H1 (cell line): ENCODE results near the gene PTPN22. TPM values are rescaled to one million over a fixed set of nuclear protein-coding genes. Genes with fewer than 3 reads are reported as not detected.

Experiments used
- CTCF ChIA-PET: fragments of 300-600 bp; sonication (Branson Sonifier 250); formaldehyde crosslinking; loops from one replicate; lab custom pipeline; 2021; ENCODE audit not compliant: partially characterized antibody; lab: Charles Lee
- POLR2A ChIA-PET: fragments of 300-600 bp; sonication (Branson Sonifier 250); formaldehyde crosslinking; loops from one replicate; lab custom pipeline; 2021; ENCODE audit warnings: inconsistent platforms; ENCODE audit not compliant: partially characterized antibody; lab: Charles Lee
- DNase-seq, 2 experiments: peaks; one replicate each; pipeline versions ENCODE4 v3.0.0 to v3.0.0-alpha.2; 2010 to 2022; ENCODE audit warnings: low spot score in 2 of 2, low read depth in 1 of 2, mixed read lengths in 1 of 2
- FAIRE-seq: peaks from 2 replicates; lab custom pipeline; 2011; peaks lifted over from hg19 to GRCh38; lab: Jason Lieb, UNC
- H2AFZ ChIP-seq: 2 replicates; pipeline ENCODE4 v1.8.1; 2012; ENCODE audit warnings: low read length, inconsistent platforms
- H2AK5ac ChIP-seq: 2 replicates; pipeline ENCODE4 v1.6.1; 2013; ENCODE audit warnings: low read depth, low read length
- H2BK120ac ChIP-seq: replicated peaks from 2 replicates; pipeline ENCODE3; 2013; ENCODE audit warnings: low read depth, low read length, inconsistent platforms
- H2BK12ac ChIP-seq: 2 replicates; pipeline ENCODE4 v1.6.1; 2013; ENCODE audit warnings: low read depth, low read length
- H2BK15ac ChIP-seq: 2 replicates; pipeline ENCODE4 v1.6.1; 2013; ENCODE audit warnings: low read length
- H2BK20ac ChIP-seq: 2 replicates; pipeline ENCODE4 v1.6.1; 2013; ENCODE audit warnings: low read length
- H2BK5ac ChIP-seq: 2 replicates; pipeline ENCODE4 v1.6.1; 2013; ENCODE audit warnings: low read depth, low read length
- H3K14ac ChIP-seq: 2 replicates; pipeline ENCODE4 v1.6.1; 2013; ENCODE audit warnings: inconsistent platforms; ENCODE audit not compliant: insufficient read length
- H3K18ac ChIP-seq: 2 replicates; pipeline ENCODE4 v1.6.1; 2013; ENCODE audit warnings: low read length; ENCODE audit errors: extremely low read depth
- H3K23ac ChIP-seq: 2 replicates; pipeline ENCODE4 v1.6.1; 2013; ENCODE audit warnings: inconsistent platforms; ENCODE audit not compliant: insufficient read length
- H3K23me2 ChIP-seq: 2 replicates; pipeline ENCODE4 v1.6.1; 2013; ENCODE audit warnings: low read depth, low read length
- H3K27ac ChIP-seq: 2 replicates; pipeline ENCODE4 v1.6.1; 2011; ENCODE audit warnings: low read depth, low read length, inconsistent platforms
- H3K27me3 ChIP-seq, 4 experiments: replicated peaks in 1 of 4; 1 replicate in 1 of 4; 2 replicates in 3 of 4; pipeline versions ENCODE4 v1.6.1 to v1.8.1; 2011 to 2013; ENCODE audit warnings: low read length in 3 of 4, mild to moderate bottlenecking in 3 of 4, inconsistent platforms in 2 of 4, mixed read lengths in 2 of 4, moderate library complexity in 1 of 4; ENCODE audit not compliant: control insufficient read depth in 3 of 4, insufficient read depth in 3 of 4; ENCODE audit errors: extremely low read depth in 1 of 4
- H3K36me3 ChIP-seq, 4 experiments: 2 replicates each; pipeline versions ENCODE4 v1.6.1 to v1.8.1; 2011 to 2013; ENCODE audit warnings: mild to moderate bottlenecking in 4 of 4, low read length in 3 of 4, moderate library complexity in 2 of 4, control low read depth in 1 of 4, inconsistent platforms in 1 of 4; ENCODE audit not compliant: insufficient read depth in 4 of 4, control insufficient read depth in 2 of 4
- H3K4ac ChIP-seq: replicated peaks from 2 replicates; pipeline ENCODE3; 2013; ENCODE audit warnings: low read length, low read depth, mixed read lengths, inconsistent platforms; ENCODE audit not compliant: insufficient read length
- H3K4me1 ChIP-seq, 4 experiments: replicated peaks in 1 of 4; 1 replicate in 1 of 4; 2 replicates in 3 of 4; pipeline versions ENCODE4 v1.6.1 to v1.8.1; 2011 to 2013; ENCODE audit warnings: low read length in 3 of 4, inconsistent platforms in 2 of 4, mixed read lengths in 1 of 4; ENCODE audit not compliant: insufficient read depth in 4 of 4, control insufficient read depth in 3 of 4
- H3K4me2 ChIP-seq, 2 experiments: 2 replicates each; pipeline versions ENCODE4 v1.6.1 to v1.8.1; 2011 to 2013; ENCODE audit warnings: low read depth in 2 of 2, low read length in 2 of 2, control low read depth in 1 of 2, inconsistent platforms in 1 of 2, mild to moderate bottlenecking in 1 of 2; ENCODE audit not compliant: insufficient read depth in 1 of 2
- H3K4me3 ChIP-seq, 4 experiments: fragments of 200-600, 300-600 bp in 1 of 4; sonication (generic), shearing (Covaris generic), sonication (Bioruptor Twin) in 1 of 4; 2 replicates each; pipeline versions ENCODE4 v1.5.1 to v1.8.1; 2011 to 2016; ENCODE audit warnings: low read length in 4 of 4, low read depth in 3 of 4, control low read depth in 2 of 4, inconsistent platforms in 2 of 4, mild to moderate bottlenecking in 2 of 4, mixed read lengths in 1 of 4, moderate library complexity in 1 of 4; ENCODE audit not compliant: insufficient read depth in 2 of 4; ENCODE audit errors: extremely low read depth in 1 of 4
- H3K56ac ChIP-seq: replicated peaks from 2 replicates; pipeline ENCODE3; 2013; ENCODE audit warnings: low read depth, mild to moderate bottlenecking, mixed read lengths, low read length, inconsistent platforms; ENCODE audit not compliant: insufficient read length
- H3K79me1 ChIP-seq: 2 replicates; pipeline ENCODE4 v1.6.1; 2013; ENCODE audit warnings: low read depth, low read length, control low read depth
- H3K79me2 ChIP-seq, 2 experiments: 2 replicates each; pipeline versions ENCODE4 v1.6.1 to v1.8.1; 2012 to 2013; ENCODE audit warnings: low read length in 2 of 2, mild to moderate bottlenecking in 2 of 2, inconsistent platforms in 1 of 2; ENCODE audit not compliant: insufficient read depth in 2 of 2, control insufficient read depth in 1 of 2
- H3K9ac ChIP-seq, 4 experiments: replicated peaks in 1 of 4; 1 replicate in 1 of 4; 2 replicates in 3 of 4; pipeline versions ENCODE4 v1.6.1 to v1.8.1; 2011 to 2013; ENCODE audit warnings: low read depth in 3 of 4, low read length in 3 of 4, control low read depth in 2 of 4, mild to moderate bottlenecking in 2 of 4, moderate library complexity in 2 of 4, inconsistent platforms in 1 of 4; ENCODE audit errors: extremely low read depth in 1 of 4
- H3K9me3 ChIP-seq, 2 experiments: 2 replicates each; pipeline versions ENCODE4 v1.6.1 to v1.8.1; 2012 to 2013; ENCODE audit warnings: mild to moderate bottlenecking in 2 of 2, moderate library complexity in 2 of 2, control low read depth in 1 of 2, inconsistent platforms in 1 of 2, low read depth in 1 of 2, low read length in 1 of 2, mixed read lengths in 1 of 2; ENCODE audit not compliant: insufficient read depth in 2 of 2
- H4K20me1 ChIP-seq, 2 experiments: replicated peaks in 1 of 2; 2 replicates each; pipeline versions ENCODE3 to v1.8.1; 2011 to 2013; ENCODE audit warnings: inconsistent platforms in 2 of 2, low read length in 2 of 2, mild to moderate bottlenecking in 1 of 2; ENCODE audit not compliant: insufficient read depth in 2 of 2, control insufficient read depth in 1 of 2
- H4K5ac ChIP-seq: 2 replicates; pipeline ENCODE4 v1.6.1; 2013; ENCODE audit warnings: low read length, low read depth, mixed read lengths, inconsistent platforms; ENCODE audit not compliant: insufficient read length
- H4K8ac ChIP-seq: 2 replicates; pipeline ENCODE4 v1.8.0; 2013; ENCODE audit warnings: mild to moderate bottlenecking, moderate library complexity, low read length, inconsistent platforms; ENCODE audit not compliant: insufficient read depth; ENCODE audit errors: extremely low read depth
- H4K91ac ChIP-seq: replicated peaks from 2 replicates; pipeline ENCODE3; 2013; ENCODE audit warnings: low read length, mixed read lengths, inconsistent platforms; ENCODE audit not compliant: insufficient read length
- ATF3 ChIP-seq: IDR thresholded peaks from 2 replicates; pipeline ENCODE4 v1.6.1; 2011; ENCODE audit warnings: low read depth, mild to moderate bottlenecking, low read length; ENCODE audit not compliant: insufficient read depth
- CHD1 ChIP-seq: IDR thresholded peaks from 2 replicates; pipeline ENCODE4 v1.6.1; 2012; ENCODE audit warnings: low read depth, low read length, improper control_type of control experiment
- EP300 ChIP-seq, 2 experiments: IDR thresholded peaks; 1 replicate in 1 of 2; 2 replicates in 1 of 2; pipeline ENCODE4 v1.6.1; 2011 to 2012; ENCODE audit warnings: low read depth in 2 of 2, low read length in 2 of 2, mild to moderate bottlenecking in 2 of 2, borderline replicate concordance in 1 of 2, inconsistent platforms in 1 of 2, moderate library complexity in 1 of 2
- FOSL1 ChIP-seq: IDR thresholded peaks from 2 replicates; pipeline ENCODE4 v1.6.1; 2011; ENCODE audit warnings: mild to moderate bottlenecking, low read depth, low read length, moderate library complexity; ENCODE audit not compliant: insufficient read depth
- HDAC2 ChIP-seq, 2 experiments: fragments of 300-600 bp in 1 of 2; sonication (generic) in 1 of 2; IDR thresholded peaks; 2 replicates each; pipeline ENCODE4 v1.6.1; 2011 to 2012; ENCODE audit warnings: low read depth in 2 of 2, low read length in 2 of 2, mild to moderate bottlenecking in 2 of 2, moderate library complexity in 2 of 2, borderline replicate concordance in 1 of 2, inconsistent platforms in 1 of 2
- HDAC6 ChIP-seq: IDR thresholded peaks from one replicate; pipeline ENCODE4 v1.7.1; 2012; ENCODE audit warnings: low read depth, mild to moderate bottlenecking, inconsistent platforms, low read length, moderate library complexity
- MAFK ChIP-seq: IDR thresholded peaks from 2 replicates; pipeline ENCODE4 v1.6.1; 2012; ENCODE audit warnings: low read depth, mild to moderate bottlenecking, improper control_type of control experiment, low read length
- PHF8 ChIP-seq: fragments of 200-600 bp; sonication (generic); conservative IDR thresholded peaks from 2 replicates; pipeline ENCODE4 v1.7.1; 2012; ENCODE audit warnings: low read depth, mild to moderate bottlenecking, inconsistent platforms, low read length, moderate library complexity
- RAD21 ChIP-seq, 2 experiments: IDR thresholded peaks in 1 of 2; conservative IDR thresholded peaks in 1 of 2; 2 replicates each; pipeline ENCODE4 v1.6.1; 2011; ENCODE audit warnings: low read depth in 2 of 2, low read length in 2 of 2, improper control_type of control experiment in 1 of 2, inconsistent platforms in 1 of 2, mild to moderate bottlenecking in 1 of 2, moderate library complexity in 1 of 2
- SP2 ChIP-seq: IDR thresholded peaks from 2 replicates; pipeline ENCODE4 v1.6.1; 2012; ENCODE audit warnings: mild to moderate bottlenecking, low read length, inconsistent platforms
- TAF1 ChIP-seq: IDR thresholded peaks from 2 replicates; pipeline ENCODE4 v1.6.1; 2011; ENCODE audit warnings: mild to moderate bottlenecking, low read depth, low read length
- TBP ChIP-seq: IDR thresholded peaks from 2 replicates; pipeline ENCODE4 v1.6.1; 2011; ENCODE audit warnings: low read depth, low read length, improper control_type of control experiment
- YY1 ChIP-seq: IDR thresholded peaks from 2 replicates; pipeline ENCODE4 v1.6.1; 2011; ENCODE audit warnings: low read depth, mild to moderate bottlenecking, low read length
- WGBS, 2 experiments: shearing (Covaris generic) in 1 of 2; methylation state at CpG; one replicate each; pipeline versions ENCODE4 v1.1.6 to v1.1.7; 2013 to 2015; ENCODE audit warnings: low lambda C conversion rate in 2 of 2, mixed read lengths in 2 of 2, inconsistent platforms in 1 of 2, low coverage in 1 of 2, missing lambda C conversion rate in 1 of 2; ENCODE audit not compliant: insufficient replicate concordance in 2 of 2, insufficient coverage in 1 of 2, insufficient read length in 1 of 2; ENCODE audit errors: extremely low coverage in 1 of 2, missing lambda C conversion rate in 1 of 2; 5-methylcytosine and 5-hydroxymethylcytosine counted together
- polyA plus RNA-seq, 7 experiments: library from polyadenylated mRNA; depleted of rRNA in 3 of 7; stranded (reverse) in 5 of 7; unstranded in 2 of 7; fragments of >200 nt in 5 of 7; fragments of 200-250 nt in 2 of 7; gene quantifications; 1 replicate in 5 of 7; 2 replicates in 1 of 7; 4 replicates in 1 of 7; pipeline versions ENCODE4 v1.2.1 to v1.2.3, GENCODE V29; 2011 to 2013; ENCODE audit warnings: missing spikeins in 2 of 7, mixed read lengths in 2 of 7
- total RNA-seq: library from RNA; stranded (reverse); fragmentation: NEBNext Ultra II Directional; extraction: Animal tissue kit (Norgen Biotek cat#: 25700); gene quantifications from 2 replicates; pipeline ENCODE4 v1.2.1, GENCODE V29; 2021

PTPN22 gene
- total and polyA plus RNA-seq, 2 of the 8 experiments (the other 6 are each of a cell fraction or from before 2014, with no cell fraction given) = not detected

DNA sequence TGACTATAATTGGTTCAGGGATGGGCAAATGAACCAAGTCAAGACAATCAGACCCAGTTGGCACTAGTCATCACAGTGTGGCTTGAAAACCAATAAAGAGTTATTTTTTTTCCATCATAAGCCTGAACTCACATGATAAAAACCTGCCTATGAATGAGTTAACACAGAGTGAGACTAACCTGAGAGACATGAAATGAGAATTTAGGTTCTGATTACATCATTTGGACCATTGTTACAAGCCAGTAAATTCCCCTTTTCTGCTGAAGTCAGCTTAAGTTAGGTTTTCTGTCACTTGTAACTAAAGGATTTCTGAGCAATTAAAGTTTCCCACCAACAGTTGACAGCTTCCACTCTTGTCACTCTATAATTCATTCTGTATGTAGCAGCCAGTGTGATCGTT is 49.6 kb downstream of the PTPN22 start:
- Histone ChIP-seq H2BK12ac (no peak overlapping the region), H3K79me1 (no peaks in the 10 kb centered on the region), H3K27me3 (no peaks in the 10 kb centered on the region), H3K36me3 (no peaks in the 10 kb centered on the region), H3K56ac (no peak overlapping the region), H3K4me3 (no peak overlapping the region), H3K27ac (no peak overlapping the region), H3K4ac (no peak overlapping the region), H2AFZ (no peak overlapping the region), H3K14ac (no peak overlapping the region), H2BK5ac (no peak overlapping the region), H4K8ac (no peak overlapping the region), H2AK5ac (no peak overlapping the region), H3K9ac (no peak overlapping the region), H2BK120ac (no peak overlapping the region), H3K4me1 (no peaks in the 10 kb centered on the region), H4K20me1 (no peaks in the 10 kb centered on the region), H3K9me3 (no peaks in the 10 kb centered on the region), H2BK15ac (no peak overlapping the region), H4K5ac (no peak overlapping the region), H3K4me2 (no peak overlapping the region), H2BK20ac (no peak overlapping the region), H3K23me2 (no peaks in the 10 kb centered on the region), H4K91ac (no peak overlapping the region), H3K79me2 (no peaks in the 10 kb centered on the region), H3K18ac (no peak overlapping the region), H3K23ac (no peak overlapping the region)
- POLR2A ChIA-PET = interaction anchor here (1.2 kb wide), 1 partner anchor 10 kb away, joined by 5 read pairs; the partner anchor contains the start of gene RSBN1
- FAIRE-seq = no peak
- no peak for DNase-seq
- 81% methylated on average over 1 of the region's 1 CpG; no CpG with 5 or more reads in 1 of the 2 experiments for WGBS, 2 experiments
- CTCF ChIA-PET = interaction anchor here (2.9 kb wide), 1 partner anchor 14 kb away, joined by 9 read pairs; no protein-coding TSS in a partner anchor
- no peak for TF ChIP-seq YY1
- TF ChIP-seq FOSL1 = no peak
- no peak for TF ChIP-seq TBP
- no peak for TF ChIP-seq HDAC6
- no peak for TF ChIP-seq EP300 (IDR thresholded peaks at IDR 0.05; ENCODE audit: borderline replicate concordance in 1 of 2, low read depth in 2 of 2, low read length in 2 of 2)
- no peak for TF ChIP-seq MAFK
- no peak for TF ChIP-seq ATF3
- no peak for TF ChIP-seq SP2
- no peak for TF ChIP-seq RAD21 (IDR thresholded peaks at IDR 0.05 in 1 of 2, conservative IDR thresholded peaks at IDR 0.05 in 1 of 2; ENCODE audit: low read depth in 2 of 2, low read length in 2 of 2)
- TF ChIP-seq CHD1 = no peak
- TF ChIP-seq HDAC2 (IDR thresholded peaks at IDR 0.05; ENCODE audit: borderline replicate concordance in 1 of 2, low read depth in 2 of 2, low read length in 2 of 2) = no peak
- TF ChIP-seq PHF8 = no peak
- no peak for TF ChIP-seq TAF1
